HG02973 (cell line): ENCODE measurements around the gene PLAAT2.
"Not testable (repeated sequence)": the region's sequence is repeated elsewhere in the genome, so short reads cannot be mapped to it uniquely, and the experiment has no call there.

Experiments
- ATAC-seq: cut with Tn5 transposase; IDR thresholded peaks from one replicate; pipeline ENCODE4 v1.9.1; 2021; ENCODE audit warnings: moderate library complexity; ENCODE audit not compliant: unreplicated experiment

PLAAT2 gene

DNA sequence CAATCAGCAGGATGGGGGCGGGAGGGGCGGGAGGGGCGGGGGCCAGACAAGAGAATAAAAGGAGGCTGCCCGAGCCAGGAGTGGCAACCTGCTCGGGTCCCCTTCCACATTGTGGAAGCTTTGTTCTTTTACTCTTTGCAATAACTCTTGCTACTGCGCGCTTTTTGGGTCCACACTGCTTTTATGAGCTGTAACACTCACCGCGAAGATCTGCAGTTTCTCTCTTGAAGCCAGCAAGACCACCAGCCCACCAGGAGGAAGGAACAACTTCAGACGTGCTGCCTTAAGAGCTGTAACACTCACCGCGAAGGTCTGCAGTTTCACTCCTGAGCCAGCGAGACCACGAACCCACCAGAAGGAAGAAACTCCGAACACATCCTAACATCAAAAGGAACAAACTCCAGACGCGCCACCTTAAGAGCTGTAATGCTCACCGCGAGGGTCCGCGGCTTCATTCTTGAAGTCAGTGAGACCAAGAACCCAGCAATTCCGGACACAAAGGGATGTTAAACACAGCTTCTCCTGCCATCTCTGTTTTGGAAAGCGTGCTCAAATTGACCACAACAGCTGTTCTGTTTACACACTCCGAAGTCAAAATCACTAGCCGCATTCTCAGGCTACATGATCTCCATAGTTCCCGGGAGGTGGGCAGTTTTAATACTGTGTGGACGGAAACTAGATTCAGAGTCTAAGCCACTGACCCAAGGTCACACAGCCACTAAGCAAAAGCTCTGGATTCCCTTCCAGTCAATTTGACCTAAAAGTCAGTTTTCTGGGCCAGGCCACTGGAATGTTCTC is 11.9 kb downstream of the PLAAT2 start:
- ATAC-seq: no peak

DNA sequence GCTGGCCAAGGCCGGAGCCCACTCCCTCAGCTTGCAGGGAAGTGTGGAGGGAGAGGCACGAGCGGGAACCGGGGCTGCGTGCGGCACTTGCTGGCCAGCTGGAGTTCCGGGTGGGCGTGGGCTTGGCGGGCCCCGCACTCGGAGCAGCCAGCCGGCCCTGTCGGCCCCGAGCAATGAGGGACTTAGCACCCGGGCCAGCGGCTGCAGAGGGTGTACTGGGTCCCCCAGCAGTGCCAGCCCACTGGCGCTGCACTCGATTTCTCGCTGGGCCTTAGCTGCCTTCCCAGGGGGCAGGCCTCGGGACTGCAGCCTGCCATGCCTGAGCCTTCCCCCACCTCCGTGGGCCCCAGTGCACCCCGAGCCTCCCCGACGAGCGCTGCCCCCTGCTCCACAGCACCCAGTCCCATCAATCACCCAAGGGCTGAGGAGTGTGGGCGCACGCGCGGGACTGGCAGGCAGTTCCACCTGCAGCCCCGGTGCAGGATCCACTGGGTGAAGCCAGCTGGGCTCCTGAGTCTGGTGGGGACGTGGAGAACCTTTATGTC is 13.0 kb downstream of the PLAAT2 start:
- not testable (repeated sequence) for ATAC-seq

DNA sequence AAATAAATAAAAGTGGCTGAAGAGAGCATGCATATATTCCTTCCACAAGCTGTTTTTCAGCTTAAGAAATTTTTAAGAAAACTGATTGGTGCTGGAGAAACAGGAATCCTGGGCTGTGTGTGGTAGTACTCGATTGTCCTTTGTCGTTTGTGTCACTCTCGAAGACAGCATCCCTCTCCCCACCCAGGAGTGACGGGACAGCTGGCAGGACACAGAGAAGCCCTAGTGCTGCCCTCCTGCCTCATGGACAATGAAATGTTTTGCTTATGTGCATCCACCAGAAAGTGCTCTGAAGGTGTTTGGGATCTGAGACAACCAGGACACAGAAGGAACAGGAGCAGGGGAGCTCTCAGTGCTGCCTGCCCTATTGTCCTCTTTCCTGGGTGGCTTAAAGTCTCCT is 13.8 kb downstream of the PLAAT2 start:
- no peak for ATAC-seq

- ATAC-seq: no peak
These were observed 15.0 kb downstream of the PLAAT2 start for GRCh38 chr11:63548178-63548577.

- ATAC-seq: no peak
These were observed 16.1 kb downstream of the PLAAT2 start for GRCh38 chr11:63547061-63547460.

- no peak for ATAC-seq
These were observed 19.5 kb downstream of the PLAAT2 start for GRCh38 chr11:63543711-63544110.

DNA sequence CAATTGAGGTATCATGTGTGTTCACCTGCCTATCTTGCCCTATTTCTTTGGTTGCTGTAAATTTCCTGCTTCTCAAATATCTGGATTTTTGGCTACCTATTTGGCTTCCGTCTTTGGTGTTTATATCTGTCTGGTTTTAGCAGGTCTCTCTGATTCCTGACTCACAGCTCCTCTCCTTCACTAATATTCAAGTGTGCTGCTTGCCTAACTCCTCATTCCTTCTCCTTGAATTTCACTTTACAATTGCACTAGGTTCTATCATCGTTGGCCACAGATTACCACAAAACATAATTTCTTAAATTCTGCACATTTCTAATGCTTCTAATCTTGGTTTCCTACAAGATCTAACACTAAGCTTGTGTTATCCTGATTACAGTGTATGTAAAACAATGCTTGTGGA is 20.7 kb downstream of the PLAAT2 start:
- ATAC-seq: not testable (repeated sequence)

DNA sequence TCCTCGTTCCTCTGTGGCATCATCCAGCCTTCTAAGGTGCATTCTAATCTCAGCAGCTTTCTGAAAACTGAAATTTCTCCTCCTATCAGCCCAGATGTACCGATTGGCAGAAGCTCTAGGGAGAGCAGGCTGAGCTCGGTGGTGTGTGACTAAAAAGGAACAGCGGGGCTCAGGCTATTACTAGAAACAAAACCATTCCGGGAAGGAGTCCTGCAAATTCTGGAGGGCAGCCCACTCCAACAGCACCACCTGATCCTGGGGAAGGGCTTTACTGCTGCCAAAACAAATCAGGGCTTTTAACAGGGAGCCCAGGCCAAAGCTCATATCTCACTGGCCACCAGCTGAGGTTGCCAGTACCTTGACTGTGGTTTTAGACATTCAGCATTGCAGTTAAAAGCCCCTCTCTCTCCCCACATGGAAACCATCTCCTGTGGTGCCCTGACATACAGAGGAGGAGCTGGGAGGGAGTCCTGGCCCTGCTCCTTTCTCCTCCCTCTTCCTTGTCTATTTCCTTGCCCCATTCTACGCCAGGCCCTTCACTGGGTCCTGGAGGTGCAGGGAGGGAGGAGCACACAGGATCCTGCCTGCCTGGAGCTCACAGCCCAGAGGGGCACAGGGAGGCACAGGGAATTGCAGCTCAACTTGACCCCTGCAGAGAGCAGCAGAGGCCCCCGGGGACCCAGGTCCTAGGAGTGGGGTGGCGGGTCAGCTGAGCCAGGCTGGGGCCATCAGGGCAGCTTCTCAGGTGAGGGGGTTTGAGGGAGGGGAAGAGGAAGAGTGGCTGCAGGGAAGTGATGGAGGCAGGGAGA is 25.7 kb downstream of the PLAAT2 start:
- ATAC-seq: no peak

GRCh38 chr11:63536669-63537292 is 26.4 kb downstream of the PLAAT2 start, which contains the start of gene PLAAT4:
TSS of gene PLAAT4 (plus strand) at chr11:63536808. CDS start at chr11:63536869, 61 bp downstream.
- no peak for ATAC-seq

DNA sequence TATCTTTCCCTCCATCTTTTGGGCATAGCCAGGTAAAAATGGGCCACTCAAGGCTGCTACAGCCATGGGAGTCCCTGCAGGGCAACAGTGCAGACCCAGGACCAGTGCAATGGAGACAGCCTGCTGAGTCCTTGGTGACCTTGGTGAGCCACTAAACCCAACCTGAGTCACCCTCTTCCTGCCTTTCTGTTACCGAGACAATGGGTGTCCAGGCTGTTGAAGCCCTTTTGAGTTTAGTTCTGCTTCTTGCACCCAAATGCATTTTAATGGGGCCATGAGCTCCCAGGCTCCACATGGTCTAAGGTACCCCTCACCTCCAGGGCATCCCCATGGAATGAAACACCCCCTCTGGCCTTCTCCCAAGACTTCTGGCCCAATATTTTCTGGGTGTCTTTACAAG is 27.4 kb downstream of the PLAAT2 start:
- ATAC-seq: no peak

DNA sequence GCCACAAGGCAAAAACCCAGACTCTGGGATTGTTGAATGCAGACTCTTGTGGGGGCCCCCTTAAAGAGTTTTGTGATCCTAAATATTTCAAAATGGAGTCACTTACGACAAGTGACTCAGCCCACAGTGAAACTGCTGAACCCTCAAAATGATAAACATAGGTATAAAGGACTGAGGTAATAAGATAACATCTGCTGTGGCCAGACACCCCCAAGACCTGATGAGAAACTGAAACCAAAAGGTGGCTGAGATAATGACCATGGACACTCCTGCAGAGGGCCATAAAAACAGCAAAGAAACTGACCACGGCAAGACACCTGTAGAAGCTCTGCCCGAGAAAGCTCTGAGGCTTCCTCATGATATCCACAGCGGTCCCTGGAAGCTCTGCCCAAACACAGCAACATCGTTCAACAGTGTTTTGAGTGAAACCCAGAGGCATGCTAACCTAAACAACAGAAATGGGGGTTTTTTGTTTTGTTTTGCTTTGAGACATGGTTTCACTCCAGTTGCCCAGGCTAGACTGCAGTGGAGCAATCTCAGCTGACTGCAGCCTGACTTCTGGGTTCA is 28.2 kb downstream of the PLAAT2 start:
- peak; percentile 43 for ATAC-seq

- no peak for ATAC-seq
These were observed 29.1 kb downstream of the PLAAT2 start for GRCh38 chr11:63534076-63534475.

- no peak for ATAC-seq
These were observed 30.2 kb downstream of the PLAAT2 start for GRCh38 chr11:63532799-63533475.

GRCh38 chr11:63532117-63532516 is 31.1 kb downstream of the PLAAT2 start:
- ATAC-seq: no peak

GRCh38 chr11:63531074-63531792 is 31.9 kb downstream of the PLAAT2 start:
- ATAC-seq: peak; percentile 76

DNA sequence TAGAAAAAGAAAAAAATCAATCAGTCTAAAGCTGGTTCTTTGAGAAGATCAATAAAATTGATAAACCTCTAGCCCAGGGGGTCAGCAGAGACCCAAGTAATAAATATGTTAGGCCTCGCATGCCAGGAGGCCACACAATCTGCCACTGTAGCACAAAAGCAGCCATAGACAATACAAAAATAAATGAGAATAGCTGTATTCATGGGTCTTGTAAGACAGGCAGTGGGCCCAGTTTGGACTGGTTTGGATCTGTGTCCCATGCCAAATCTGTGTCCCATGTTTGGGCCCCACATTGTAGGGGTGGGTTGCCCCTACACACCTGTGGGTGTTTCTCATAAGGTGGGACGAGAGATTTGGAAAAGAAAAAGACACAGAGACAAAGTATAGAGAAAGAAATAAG is 33.2 kb downstream of the PLAAT2 start:
- ATAC-seq: no peak

- not testable (repeated sequence) for ATAC-seq
These were observed 33.8 kb downstream of the PLAAT2 start for GRCh38 chr11:63529373-63529772.

GRCh38 chr11:63528729-63529278 is 34.4 kb downstream of the PLAAT2 start:
- not testable (repeated sequence) for ATAC-seq

DNA sequence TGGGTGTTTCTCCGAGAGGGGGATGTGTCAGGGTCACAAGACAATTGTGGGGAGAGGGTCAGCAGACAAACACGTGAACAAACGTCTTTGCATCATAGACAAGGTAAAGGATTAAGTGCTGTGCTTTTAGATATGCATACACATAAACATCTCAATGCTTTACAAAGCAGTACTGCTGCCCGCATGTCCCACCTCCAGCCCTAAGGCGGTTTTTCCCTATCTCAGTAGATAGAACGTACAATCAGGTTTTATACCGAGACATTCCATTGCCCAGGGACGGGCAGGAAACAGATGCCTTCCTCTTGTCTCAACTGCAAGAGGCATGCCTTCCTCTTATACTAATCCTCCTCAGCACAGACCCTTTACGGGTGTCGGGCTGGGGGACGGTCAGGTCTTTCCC is 35.0 kb downstream of the PLAAT2 start:
- not testable (repeated sequence) for ATAC-seq
